ENCODE measurements around the gene DVL3.

- no peak for TF ChIP-seq CTCF (IDR thresholded peaks at IDR 0.05; ENCODE audit: low read length)
- TF ChIP-seq EZH2 (IDR thresholded peaks at IDR 0.05; ENCODE audit: borderline replicate concordance, low read length): no peak
These were observed 11.8 kb upstream of the DVL3 start for GRCh38 chr3:184143327-184143726.

All from OCI-LY1 (cell line).